Measurements from ENCODE around the gene SUPT3H. TPM values are rescaled to one million over a fixed set of nuclear protein-coding genes. Genes with fewer than 3 reads are reported as not detected.

SUPT3H gene
- polyA plus RNA-seq, 1 donor = 12.0 TPM

GRCh38 chr6:45388328-45388727 lies 10.6 kb upstream of the SUPT3H start:
- DNase-seq = no peak
- H3K4me3 ChIP-seq (ENCODE audit: low read length) = no peak overlapping the region
- 60% methylated on average over 1 of the region's 3 CpGs for whole genome bisulfite sequencing (ENCODE audit: insufficient coverage, low lambda C conversion rate)
- no peaks in the 10 kb centered on the region for H3K27me3 ChIP-seq (ENCODE audit: control insufficient read depth, insufficient read depth, low read length)
- no peaks in the 10 kb centered on the region for H3K9me3 ChIP-seq (ENCODE audit: control insufficient read depth, low read depth, low read length)
- H3K36me3 ChIP-seq (ENCODE audit: control insufficient read depth, insufficient read depth, low read length) = no peaks in the 10 kb centered on the region
- no peak overlapping the region for H3K27ac ChIP-seq (ENCODE audit: low read length)
- H3K4me1 ChIP-seq (ENCODE audit: control insufficient read depth, insufficient read depth, low read length) = no peaks in the 10 kb centered on the region

GRCh38 chr6:45387236-45387635 lies 9.5 kb upstream of the SUPT3H start:
- no peaks in the 10 kb centered on the region for H3K27me3 ChIP-seq (ENCODE audit: control insufficient read depth, insufficient read depth, low read length)
- H3K27ac ChIP-seq (ENCODE audit: low read length) = no peak overlapping the region
- no peak overlapping the region for H3K4me3 ChIP-seq (ENCODE audit: low read length)
- no peaks in the 10 kb centered on the region for H3K36me3 ChIP-seq (ENCODE audit: control insufficient read depth, insufficient read depth, low read length)
- 93% methylated on average over 2 of the region's 5 CpGs for WGBS (ENCODE audit: insufficient coverage, low lambda C conversion rate)
- DNase-seq = no peak
- H3K9me3 ChIP-seq (ENCODE audit: control insufficient read depth, low read depth, low read length) = no peaks in the 10 kb centered on the region
- no peaks in the 10 kb centered on the region for H3K4me1 ChIP-seq (ENCODE audit: control insufficient read depth, insufficient read depth, low read length)

GRCh38 chr6:45386501-45386900 lies 8.8 kb upstream of the SUPT3H start:
- DNase-seq = no peak
- no peaks in the 10 kb centered on the region for H3K36me3 ChIP-seq (ENCODE audit: control insufficient read depth, insufficient read depth, low read length)
- H3K4me3 ChIP-seq (ENCODE audit: low read length) = no peak overlapping the region
- H3K27ac ChIP-seq (ENCODE audit: low read length) = no peak overlapping the region
- H3K27me3 ChIP-seq (ENCODE audit: control insufficient read depth, insufficient read depth, low read length) = no peaks in the 10 kb centered on the region
- 90% methylated on average over 2 of the region's 3 CpGs for WGBS (ENCODE audit: insufficient coverage, low lambda C conversion rate)
- H3K4me1 ChIP-seq (ENCODE audit: control insufficient read depth, insufficient read depth, low read length) = no peaks in the 10 kb centered on the region
- no peaks in the 10 kb centered on the region for H3K9me3 ChIP-seq (ENCODE audit: control insufficient read depth, low read depth, low read length)

- Histone ChIP-seq H3K4me1 (ENCODE audit: control insufficient read depth, insufficient read depth, low read length) (no peaks in the 10 kb centered on the region), H3K36me3 (ENCODE audit: control insufficient read depth, insufficient read depth, low read length) (no peaks in the 10 kb centered on the region), H3K27ac (ENCODE audit: low read length) (no peak overlapping the region), H3K9me3 (ENCODE audit: control insufficient read depth, low read depth, low read length) (no peaks in the 10 kb centered on the region), H3K27me3 (ENCODE audit: control insufficient read depth, insufficient read depth, low read length) (no peaks in the 10 kb centered on the region), H3K4me3 (ENCODE audit: low read length) (no peak overlapping the region)
- DNase-seq = no peak
- WGBS (ENCODE audit: insufficient coverage, low lambda C conversion rate) = no CpG with 5 or more reads among the region's 2 CpGs
Measured at GRCh38 chr6:45382391-45382790, 4.7 kb upstream of the SUPT3H start.

GRCh38 chr6:45378334-45378926 lies 696 bp upstream of the SUPT3H start:
- Histone ChIP-seq H3K27ac (ENCODE audit: low read length) (peak overlapping the region; percentile 99), H3K27me3 (ENCODE audit: control insufficient read depth, insufficient read depth, low read length) (no peaks in the 10 kb centered on the region), H3K4me1 (ENCODE audit: control insufficient read depth, insufficient read depth, low read length) (peaks cover 5% of the 10 kb centered on the region), H3K9me3 (ENCODE audit: control insufficient read depth, low read depth, low read length) (no peaks in the 10 kb centered on the region), H3K4me3 (ENCODE audit: low read length) (peak overlapping the region; percentile 92), H3K36me3 (ENCODE audit: control insufficient read depth, insufficient read depth, low read length) (no peaks in the 10 kb centered on the region)
- DNase-seq = no peak
- 3% methylated on average over 6 of the region's 21 CpGs for WGBS (ENCODE audit: insufficient coverage, low lambda C conversion rate)

GRCh38 chr6:45377043-45377553 lies 636 bp downstream of the SUPT3H start:
- H3K4me3 ChIP-seq (ENCODE audit: low read length) = peak overlapping the region; percentile 92
- DNase-seq = peak in 1 of 2 donors; percentile 72
- peak overlapping the region; percentile 99 for H3K27ac ChIP-seq (ENCODE audit: low read length)
- peaks cover 5% of the 10 kb centered on the region for H3K4me1 ChIP-seq (ENCODE audit: control insufficient read depth, insufficient read depth, low read length)
- H3K27me3 ChIP-seq (ENCODE audit: control insufficient read depth, insufficient read depth, low read length) = no peaks in the 10 kb centered on the region
- 0% methylated on average over 2 of the region's 21 CpGs for WGBS (ENCODE audit: insufficient coverage, low lambda C conversion rate)
- no peaks in the 10 kb centered on the region for H3K9me3 ChIP-seq (ENCODE audit: control insufficient read depth, low read depth, low read length)
- no peaks in the 10 kb centered on the region for H3K36me3 ChIP-seq (ENCODE audit: control insufficient read depth, insufficient read depth, low read length)

- DNase-seq = no peak
- Histone ChIP-seq H3K4me3 (ENCODE audit: low read length) (peak overlapping the region; percentile 92), H3K36me3 (ENCODE audit: control insufficient read depth, insufficient read depth, low read length) (no peaks in the 10 kb centered on the region), H3K9me3 (ENCODE audit: control insufficient read depth, low read depth, low read length) (no peaks in the 10 kb centered on the region), H3K27ac (ENCODE audit: low read length) (peak overlapping the region; percentile 99), H3K4me1 (ENCODE audit: control insufficient read depth, insufficient read depth, low read length) (peaks cover 5% of the 10 kb centered on the region), H3K27me3 (ENCODE audit: control insufficient read depth, insufficient read depth, low read length) (no peaks in the 10 kb centered on the region)
- 0% methylated on average over 1 of the region's 11 CpGs for WGBS (ENCODE audit: insufficient coverage, low lambda C conversion rate)
Measured at GRCh38 chr6:45376310-45377042, 1.3 kb downstream of the SUPT3H start.

GRCh38 chr6:45375449-45375848 lies 2.3 kb downstream of the SUPT3H start:
- H3K27me3 ChIP-seq (ENCODE audit: control insufficient read depth, insufficient read depth, low read length) = no peaks in the 10 kb centered on the region
- DNase-seq = no peak
- WGBS (ENCODE audit: insufficient coverage, low lambda C conversion rate) = 60% methylated on average over 1 of the region's 3 CpGs
- peaks cover 5% of the 10 kb centered on the region for H3K4me1 ChIP-seq (ENCODE audit: control insufficient read depth, insufficient read depth, low read length)
- H3K4me3 ChIP-seq (ENCODE audit: low read length) = no peak overlapping the region
- no peaks in the 10 kb centered on the region for H3K9me3 ChIP-seq (ENCODE audit: control insufficient read depth, low read depth, low read length)
- no peaks in the 10 kb centered on the region for H3K36me3 ChIP-seq (ENCODE audit: control insufficient read depth, insufficient read depth, low read length)
- no peak overlapping the region for H3K27ac ChIP-seq (ENCODE audit: low read length)

GRCh38 chr6:45371924-45372573 lies 5.7 kb downstream of the SUPT3H start:
- Histone ChIP-seq H3K9me3 (ENCODE audit: control insufficient read depth, low read depth, low read length) (no peaks in the 10 kb centered on the region), H3K4me1 (ENCODE audit: control insufficient read depth, insufficient read depth, low read length) (peaks cover 5% of the 10 kb centered on the region), H3K4me3 (ENCODE audit: low read length) (no peak overlapping the region), H3K36me3 (ENCODE audit: control insufficient read depth, insufficient read depth, low read length) (no peaks in the 10 kb centered on the region), H3K27me3 (ENCODE audit: control insufficient read depth, insufficient read depth, low read length) (no peaks in the 10 kb centered on the region), H3K27ac (ENCODE audit: low read length) (no peak overlapping the region)
- DNase-seq = peak in 1 of 2 donors; percentile 17
- no CpG with 5 or more reads among the region's 3 CpGs for WGBS (ENCODE audit: insufficient coverage, low lambda C conversion rate)

- Histone ChIP-seq H3K4me3 (ENCODE audit: low read length) (no peak overlapping the region), H3K36me3 (ENCODE audit: control insufficient read depth, insufficient read depth, low read length) (no peaks in the 10 kb centered on the region), H3K27ac (ENCODE audit: low read length) (no peak overlapping the region), H3K27me3 (ENCODE audit: control insufficient read depth, insufficient read depth, low read length) (no peaks in the 10 kb centered on the region), H3K9me3 (ENCODE audit: control insufficient read depth, low read depth, low read length) (no peaks in the 10 kb centered on the region), H3K4me1 (ENCODE audit: control insufficient read depth, insufficient read depth, low read length) (no peaks in the 10 kb centered on the region)
- DNase-seq = no peak
- 100% methylated on average over 1 of the region's 1 CpG for whole genome bisulfite sequencing (ENCODE audit: insufficient coverage, low lambda C conversion rate)
Measured at GRCh38 chr6:45369870-45370269, 7.9 kb downstream of the SUPT3H start.

Data from large intestine (tissue), 3 donors.